GM12864 (cell line): ENCODE data around the gene FXYD2.

Experiments
- DNase-seq: peaks from one replicate; pipeline ENCODE4 v3.0.0-alpha.2; 2011; ENCODE audit warnings: low read depth
- H3K4me3 ChIP-seq: 2 replicates; pipeline ENCODE4 v1.5.1; 2011; ENCODE audit warnings: mild to moderate bottlenecking, low read depth, low read length, control low read depth
- TF ChIP-seq, protein P1 (sequence below): IDR thresholded peaks from 2 replicates; pipeline ENCODE4 v1.5.1; 2011; ENCODE audit warnings: low read depth, mild to moderate bottlenecking, moderate library complexity, low read length, control low read depth, inconsistent platforms; ENCODE audit errors: missing control alignments

Gene FXYD2

DNA sequence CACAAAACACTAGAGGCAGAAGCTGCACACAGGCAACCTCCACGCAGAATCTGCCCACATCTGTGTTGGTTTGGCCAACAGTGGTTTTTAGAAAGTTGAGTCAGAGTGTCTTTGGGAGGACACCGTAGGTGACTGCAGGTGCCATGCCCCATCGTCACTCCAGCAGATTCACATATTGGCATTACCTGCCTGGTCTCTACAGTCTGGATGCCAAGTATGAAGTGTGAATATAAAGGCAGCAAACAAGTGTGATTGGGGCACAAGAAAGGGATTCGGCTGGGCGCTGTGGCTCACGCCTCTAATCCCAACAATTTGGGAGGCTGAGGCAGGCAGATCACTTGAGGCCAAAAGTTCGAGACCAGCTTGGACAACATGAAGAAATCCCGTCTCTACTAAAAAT is 11.0 kb upstream of the FXYD2 start:
- DNase-seq: no peak
- H3K4me3 ChIP-seq: no peak overlapping the region
- TF ChIP-seq, protein P1, sequence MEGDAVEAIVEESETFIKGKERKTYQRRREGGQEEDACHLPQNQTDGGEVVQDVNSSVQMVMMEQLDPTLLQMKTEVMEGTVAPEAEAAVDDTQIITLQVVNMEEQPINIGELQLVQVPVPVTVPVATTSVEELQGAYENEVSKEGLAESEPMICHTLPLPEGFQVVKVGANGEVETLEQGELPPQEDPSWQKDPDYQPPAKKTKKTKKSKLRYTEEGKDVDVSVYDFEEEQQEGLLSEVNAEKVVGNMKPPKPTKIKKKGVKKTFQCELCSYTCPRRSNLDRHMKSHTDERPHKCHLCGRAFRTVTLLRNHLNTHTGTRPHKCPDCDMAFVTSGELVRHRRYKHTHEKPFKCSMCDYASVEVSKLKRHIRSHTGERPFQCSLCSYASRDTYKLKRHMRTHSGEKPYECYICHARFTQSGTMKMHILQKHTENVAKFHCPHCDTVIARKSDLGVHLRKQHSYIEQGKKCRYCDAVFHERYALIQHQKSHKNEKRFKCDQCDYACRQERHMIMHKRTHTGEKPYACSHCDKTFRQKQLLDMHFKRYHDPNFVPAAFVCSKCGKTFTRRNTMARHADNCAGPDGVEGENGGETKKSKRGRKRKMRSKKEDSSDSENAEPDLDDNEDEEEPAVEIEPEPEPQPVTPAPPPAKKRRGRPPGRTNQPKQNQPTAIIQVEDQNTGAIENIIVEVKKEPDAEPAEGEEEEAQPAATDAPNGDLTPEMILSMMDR: no peak

GRCh38 chr11:117834838-117835443 is 10.4 kb upstream of the FXYD2 start:
- TF ChIP-seq, protein P1: no peak
- no peak overlapping the region for H3K4me3 ChIP-seq
- no peak for DNase-seq

DNA sequence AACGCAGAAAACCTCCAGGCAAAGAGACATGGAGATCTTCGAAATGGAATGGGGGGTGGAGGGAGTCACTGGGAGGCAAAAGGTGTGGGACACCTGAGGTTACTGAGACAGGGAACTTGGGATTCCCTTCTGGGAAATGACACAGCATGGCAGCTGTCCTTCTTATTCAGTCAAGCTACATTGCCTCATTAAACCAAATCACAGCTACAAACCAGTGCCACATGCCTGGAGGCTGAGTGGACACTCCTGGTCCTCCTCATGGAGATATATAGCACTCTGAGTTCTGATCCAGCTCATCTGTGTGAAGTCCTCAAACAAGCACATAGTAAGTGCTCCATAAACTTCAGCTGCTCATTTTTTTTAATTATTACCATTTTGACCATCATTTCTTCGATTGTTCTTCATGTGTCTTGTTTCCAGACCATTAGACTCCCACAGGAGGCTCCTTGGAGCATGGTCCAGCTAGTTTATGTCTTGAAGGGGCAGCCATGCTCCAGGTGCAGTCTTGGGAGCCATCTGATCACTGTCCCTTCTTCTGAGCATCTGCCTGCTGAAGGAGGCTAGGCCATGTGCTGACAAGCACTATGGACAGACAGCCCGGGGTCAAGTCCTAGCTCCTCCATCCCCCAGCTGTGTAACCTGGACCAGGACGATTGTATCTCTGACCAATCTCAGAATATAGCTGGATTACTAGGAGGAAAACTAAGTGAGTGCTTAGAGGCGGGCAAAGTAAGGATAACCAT is 9.7 kb upstream of the FXYD2 start:
- no peak overlapping the region for H3K4me3 ChIP-seq
- DNase-seq: no peak
- TF ChIP-seq, protein P1: no peak

DNA sequence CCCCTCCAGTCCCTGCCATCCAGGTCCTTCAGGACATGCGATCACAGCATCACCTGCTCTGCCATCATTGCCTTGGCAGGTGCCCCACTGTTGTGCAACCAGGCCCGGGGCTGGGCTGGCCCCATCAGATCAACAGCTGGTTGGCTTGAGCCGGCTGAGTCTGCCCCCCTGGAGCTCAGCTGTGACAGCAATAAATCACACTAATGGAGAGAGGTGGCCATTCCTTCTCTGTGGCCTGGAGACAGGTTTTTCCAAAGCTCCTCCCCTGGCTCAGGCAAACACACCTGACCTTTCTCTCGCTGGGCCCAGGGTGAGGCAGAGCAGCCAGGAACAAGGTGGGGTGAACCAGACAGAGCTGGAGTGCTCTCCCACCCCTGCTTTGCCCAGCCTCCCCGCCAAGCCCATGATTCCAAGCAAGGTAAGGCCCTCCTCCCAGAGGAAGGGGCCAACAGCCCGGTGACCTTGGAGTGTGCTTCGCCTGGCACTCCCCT is 8.9 kb upstream of the FXYD2 start:
- no peak overlapping the region for H3K4me3 ChIP-seq
- DNase-seq: no peak
- TF ChIP-seq, protein P1: no peak

- TF ChIP-seq, protein P1: no peak
- no peak overlapping the region for H3K4me3 ChIP-seq
- no peak for DNase-seq
Observed at GRCh38 chr11:117832511-117832910, 8.0 kb upstream of the FXYD2 start.

- DNase-seq: no peak
- TF ChIP-seq, protein P1: no peak
- H3K4me3 ChIP-seq: no peak overlapping the region
Observed at GRCh38 chr11:117831661-117832415, 7.3 kb upstream of the FXYD2 start.
